Measurements from ENCODE around the gene HSD17B3.
"Not testable (repeated sequence)": the region's sequence is repeated elsewhere in the genome, so short reads cannot be mapped to it uniquely, and the experiment has no call there.

The HSD17B3 gene

DNA sequence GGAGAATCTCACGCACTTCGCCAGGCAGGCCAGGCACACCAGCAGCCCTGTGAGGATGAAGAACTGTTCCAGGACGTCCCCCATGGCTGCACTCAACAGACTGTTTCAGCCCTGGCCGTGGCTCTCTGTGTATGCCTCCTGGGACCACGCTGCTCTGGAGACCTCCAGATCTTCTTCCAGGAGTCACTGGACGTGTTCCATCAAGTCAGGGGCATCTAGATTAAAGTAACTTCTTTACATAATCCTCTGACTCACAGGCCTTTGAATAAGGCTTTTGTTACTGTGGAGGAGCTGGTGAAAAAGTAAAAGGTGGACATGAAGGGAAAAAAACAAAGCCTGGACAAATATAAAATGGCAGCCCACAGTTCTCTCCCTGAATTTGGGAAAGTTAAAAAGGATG is at the start of gene HSD17B3:
HSD17B3 (minus strand) TSS at position 156 of the 400 bp plus-strand sequence; CDS start at position 84, 72 bp downstream.
- DNase-seq (ENCODE audit: low spot score) = no peak

DNA sequence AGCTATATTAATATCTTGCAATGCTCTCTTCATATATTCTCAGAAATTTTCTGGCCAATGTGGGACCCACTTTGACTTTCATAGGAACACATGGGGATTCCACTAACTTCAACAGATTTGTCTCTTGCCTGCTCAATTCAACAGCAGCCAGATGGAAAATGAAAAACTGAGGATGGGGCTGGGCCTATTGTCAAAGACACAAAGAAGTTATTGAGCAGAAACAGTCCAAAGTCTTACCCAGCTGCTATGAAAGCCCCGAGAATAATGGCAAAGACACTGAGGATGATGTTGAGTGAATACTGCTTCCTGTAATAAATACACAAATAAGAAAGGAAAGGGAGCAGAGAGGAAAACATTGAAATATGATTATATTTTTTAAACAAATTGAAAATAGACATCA is 48.9 kb upstream of the HSD17B3 start:
- DNase-seq (ENCODE audit: low spot score) = no peak

DNA sequence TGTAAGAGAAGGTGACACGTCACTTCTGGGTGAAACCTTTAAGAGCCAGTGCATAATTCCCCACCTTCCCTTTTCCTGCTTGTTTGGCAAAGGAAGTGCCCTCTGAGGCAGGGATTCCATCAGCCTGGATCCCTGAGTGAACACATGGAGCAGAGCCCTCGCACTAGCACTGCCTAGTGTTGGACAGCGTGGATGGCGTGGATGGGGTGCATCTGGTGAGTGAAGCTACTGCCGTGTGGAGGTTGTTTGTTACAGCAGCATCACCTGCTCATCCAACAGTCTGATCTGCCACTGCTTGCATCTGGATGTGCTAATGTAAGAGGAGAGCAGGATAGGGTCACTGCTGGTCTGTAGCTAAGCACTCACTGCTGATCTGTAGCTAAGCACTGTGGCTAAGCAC is 46.3 kb upstream of the HSD17B3 start:
- no peak for DNase-seq (ENCODE audit: low spot score)

DNA sequence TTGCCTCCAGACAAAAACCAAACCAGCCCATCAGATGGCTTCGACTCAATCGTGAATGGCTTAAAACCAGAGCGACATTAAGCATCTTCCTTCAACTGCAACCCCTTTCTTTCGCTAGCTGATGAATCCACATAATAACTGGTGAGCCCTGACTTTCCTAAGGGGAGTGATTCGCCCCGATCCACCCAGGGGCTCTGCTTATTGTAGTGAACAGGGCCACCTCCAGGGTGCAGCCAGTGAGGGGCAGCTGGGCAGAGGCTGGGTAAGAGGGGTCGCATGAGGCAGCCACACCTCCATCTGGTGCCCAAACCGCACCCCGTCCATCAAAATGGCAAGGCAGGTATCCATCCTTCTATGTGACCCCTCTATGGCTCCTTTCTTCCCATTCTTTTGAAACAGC is 43.6 kb upstream of the HSD17B3 start:
- no peak for DNase-seq (ENCODE audit: low spot score)

DNA sequence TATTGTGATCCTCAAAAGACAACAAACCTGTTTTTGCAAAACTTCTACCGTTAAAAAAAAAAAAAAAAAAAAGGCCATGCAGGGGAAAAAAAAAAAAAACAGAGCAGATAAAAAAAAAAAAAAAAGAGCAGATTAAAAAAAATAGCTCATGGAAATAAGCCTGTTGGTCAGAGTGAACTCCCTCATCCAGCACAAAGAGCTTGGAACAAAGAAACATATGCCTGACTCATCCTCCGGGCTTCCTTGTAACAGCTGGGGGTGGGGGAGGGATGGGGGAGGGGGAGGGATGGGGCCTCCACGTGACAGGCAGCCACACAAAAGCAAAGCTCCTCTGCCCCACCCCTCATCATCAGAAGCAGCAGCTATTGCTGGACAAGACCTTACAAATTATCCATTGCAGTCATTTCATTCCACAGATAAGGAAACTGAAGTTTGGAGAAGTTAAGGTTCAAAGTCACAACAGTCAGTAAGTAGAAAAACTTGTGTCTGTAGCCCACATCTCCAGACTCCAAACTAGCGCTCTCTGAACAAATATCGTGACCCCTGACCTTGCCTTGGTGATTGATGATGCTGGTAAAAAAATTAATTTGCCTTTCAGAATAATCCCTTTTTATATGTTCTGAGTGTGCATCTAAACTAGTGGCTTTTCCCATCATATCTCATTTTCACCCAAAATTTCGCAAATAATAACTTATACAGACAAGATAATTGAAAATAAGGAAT is 42.6 kb upstream of the HSD17B3 start:
- peak; percentile 65 for DNase-seq (ENCODE audit: low spot score)

DNA sequence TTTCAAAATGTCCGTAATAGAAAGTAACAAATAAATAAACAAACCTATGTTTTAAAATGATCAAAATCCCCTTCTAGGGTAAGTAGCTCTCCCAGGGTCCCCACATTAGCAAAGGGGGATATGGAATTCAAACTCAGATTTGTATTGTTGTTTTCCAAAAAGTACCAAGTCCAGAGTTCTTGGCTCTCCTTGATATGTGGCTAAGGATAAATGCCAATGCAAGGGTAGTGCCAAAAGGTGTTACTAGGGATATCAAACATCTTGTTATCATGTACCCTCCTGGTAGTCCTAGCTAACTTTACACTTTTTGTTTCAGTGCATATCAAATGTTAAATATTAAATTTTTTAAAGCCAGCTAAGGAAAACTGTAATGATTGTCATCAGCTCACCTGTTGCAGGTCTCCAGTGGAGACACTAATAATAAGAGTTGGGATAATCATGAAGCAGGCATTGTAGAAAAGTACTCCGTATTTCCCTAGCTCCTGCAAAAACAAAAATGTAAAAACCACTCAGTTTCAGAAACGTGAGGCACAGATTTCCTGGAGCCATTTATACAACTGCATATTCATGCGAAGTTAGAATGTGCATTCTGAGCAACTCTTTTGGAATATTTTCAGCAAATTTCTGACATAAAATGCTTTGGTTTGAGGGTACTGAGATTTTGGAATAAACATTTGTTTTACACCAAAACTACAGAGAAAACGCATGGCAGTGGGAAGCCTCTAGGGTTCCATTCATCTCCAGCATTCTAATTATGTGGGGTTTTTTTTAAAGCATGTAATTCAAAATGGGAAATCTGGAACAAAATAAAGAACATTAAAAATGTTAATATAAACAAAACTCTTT is 41.8 kb upstream of the HSD17B3 start:
- no peak for DNase-seq (ENCODE audit: low spot score)

DNA sequence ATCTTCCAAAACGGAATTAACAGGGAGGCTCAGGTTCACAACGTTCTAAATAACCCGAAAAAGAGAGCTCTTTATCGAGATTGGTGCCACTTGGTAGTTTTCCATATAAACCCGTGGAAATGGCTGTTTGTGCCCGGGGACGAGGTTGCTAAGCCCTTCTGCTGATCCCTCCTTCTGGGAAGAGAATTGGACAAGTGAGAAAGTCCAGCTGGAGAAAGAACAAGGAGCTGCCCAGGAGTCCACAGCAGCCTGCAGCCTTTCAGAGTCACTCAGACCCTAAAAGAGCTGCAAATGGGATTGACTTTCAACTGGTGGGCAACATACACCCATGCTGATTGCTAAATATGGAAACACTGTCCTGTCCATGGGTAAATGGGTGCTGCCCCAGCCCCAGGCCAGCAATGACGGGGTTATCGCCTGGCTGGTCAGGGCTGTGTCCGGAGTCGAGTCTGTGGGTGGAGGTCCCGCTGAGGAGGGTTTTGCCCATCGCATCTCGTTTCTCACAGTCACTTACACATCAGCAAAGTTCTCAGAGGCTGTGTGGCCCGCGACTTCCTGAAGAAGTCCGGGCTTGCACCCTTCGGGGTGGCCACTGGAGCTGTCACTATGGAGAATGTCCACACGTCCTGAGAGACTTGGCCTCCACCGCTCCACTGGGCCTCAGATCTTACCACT is 40.7 kb upstream of the HSD17B3 start:
- no peak for DNase-seq (ENCODE audit: low spot score)

DNA sequence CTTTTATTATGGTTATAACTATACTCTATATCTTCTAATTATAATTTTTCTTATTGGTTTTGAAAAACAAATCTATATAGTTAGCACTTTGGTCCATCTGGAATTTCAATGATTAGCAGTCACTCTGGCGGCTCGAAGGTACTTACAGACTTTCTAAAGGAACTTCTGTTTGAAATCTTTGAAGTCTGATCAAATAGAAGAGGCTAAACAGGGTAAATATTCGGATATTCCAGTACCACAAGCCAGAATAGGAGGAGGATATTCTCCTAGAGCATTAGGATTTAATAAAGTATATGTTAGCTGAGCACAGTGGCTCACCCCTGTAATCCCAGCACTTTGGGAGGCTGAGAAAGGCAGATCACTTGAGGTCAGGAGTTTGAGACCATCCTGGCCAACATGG is 38.7 kb upstream of the HSD17B3 start:
- no peak for DNase-seq (ENCODE audit: low spot score)

DNA sequence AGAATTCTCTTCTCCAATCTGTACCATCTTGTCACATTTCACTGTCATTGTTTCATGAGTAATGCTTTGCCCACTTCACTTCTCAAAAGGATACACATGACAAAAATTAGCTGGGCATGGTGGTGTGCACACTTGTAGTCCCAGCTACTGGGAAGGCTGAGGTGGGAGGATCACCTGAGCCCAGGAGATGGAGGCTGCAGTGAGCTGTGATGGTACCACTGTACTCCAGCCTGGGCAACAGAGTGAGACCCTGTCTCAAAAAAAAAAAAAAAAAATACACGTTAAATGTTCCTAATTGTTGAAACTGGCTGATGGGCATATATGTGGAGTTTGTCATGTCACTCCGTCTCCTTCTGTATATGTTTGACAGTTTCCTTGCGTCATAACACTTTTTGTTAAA is 36.3 kb upstream of the HSD17B3 start:
- no peak for DNase-seq (ENCODE audit: low spot score)

DNA sequence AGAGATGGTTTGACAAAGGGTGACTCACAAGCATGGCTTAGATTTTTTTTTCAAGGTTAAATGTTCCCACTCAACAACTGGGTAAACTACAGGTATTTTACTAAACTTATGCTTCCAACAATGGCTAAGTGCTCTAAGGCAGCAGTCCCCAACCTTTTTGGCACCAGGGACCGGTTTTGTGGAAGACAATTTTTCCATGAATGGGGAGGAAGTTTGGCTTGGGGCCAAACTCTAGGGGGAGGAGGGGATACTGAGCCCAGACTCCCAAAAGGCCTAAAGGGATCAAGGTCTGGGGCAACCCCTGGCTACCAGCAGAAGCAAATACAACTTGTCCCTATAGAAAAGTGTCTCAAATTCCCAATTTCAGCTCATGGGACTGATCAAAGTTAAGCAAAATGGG is 32.0 kb upstream of the HSD17B3 start:
- no peak for DNase-seq (ENCODE audit: low spot score)

DNA sequence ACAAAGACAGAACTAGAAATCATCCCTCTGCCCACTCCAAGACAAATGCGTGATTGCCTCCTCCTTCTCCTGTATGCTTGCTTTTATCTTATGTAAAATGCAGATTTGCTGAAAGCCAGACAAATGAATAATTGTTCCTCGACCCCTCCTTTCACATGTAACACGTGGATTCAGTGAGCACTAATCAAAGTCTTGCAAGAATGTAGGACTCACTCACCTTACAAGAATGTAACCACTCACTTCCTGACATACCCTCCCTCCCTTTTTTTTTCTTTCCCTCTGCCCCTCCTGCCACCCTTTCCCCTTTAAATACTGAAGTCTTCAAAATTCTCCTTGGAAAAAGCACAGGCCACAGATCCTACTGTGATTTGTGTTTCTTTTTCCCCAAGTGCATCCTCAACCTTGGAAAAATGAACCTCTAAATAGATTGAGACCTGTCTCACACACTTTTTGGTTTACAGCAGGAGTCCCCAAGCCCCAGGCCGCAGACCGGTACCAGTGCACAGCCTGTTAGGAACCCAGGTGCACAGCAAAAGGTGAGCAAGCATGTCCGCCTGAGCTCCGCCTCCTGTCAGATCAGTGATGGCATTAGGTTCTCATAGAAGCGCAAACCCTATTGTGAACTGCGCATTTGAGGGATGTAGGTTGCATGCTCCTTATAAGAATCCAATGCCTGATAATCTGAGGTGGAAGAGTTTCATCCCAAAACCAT is 29.4 kb upstream of the HSD17B3 start:
- DNase-seq (ENCODE audit: low spot score) = no peak

DNA sequence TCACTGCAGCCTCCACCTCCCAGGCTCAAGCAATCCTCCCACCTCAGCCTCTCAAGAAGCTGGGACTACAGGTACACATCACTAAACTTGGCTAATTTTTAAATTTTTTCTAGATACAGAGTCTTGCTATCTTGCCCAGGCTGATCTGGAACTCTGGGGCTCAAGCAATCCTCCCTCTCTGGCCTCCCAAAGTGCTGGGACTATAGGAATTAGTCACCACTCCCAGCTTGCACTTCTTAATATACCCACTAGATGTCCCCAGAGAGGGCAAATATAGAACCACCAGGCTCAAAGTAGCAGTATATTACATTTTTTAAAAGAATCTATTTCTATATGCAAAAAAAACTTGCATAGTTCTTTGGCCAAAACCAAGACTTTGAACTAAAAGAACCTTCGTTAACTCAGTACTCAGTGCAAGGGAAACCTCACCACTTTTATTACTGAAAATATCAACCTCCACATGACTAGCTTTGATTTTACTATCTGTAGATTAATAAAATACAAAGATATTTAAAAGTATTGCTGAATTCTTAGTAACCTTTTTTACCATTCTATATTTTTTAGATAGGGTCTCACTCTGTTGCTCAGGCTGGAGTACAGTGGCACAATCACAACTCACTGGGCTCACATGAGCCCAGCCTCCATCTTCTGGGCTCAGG is 25.8 kb upstream of the HSD17B3 start:
- no peak for DNase-seq (ENCODE audit: low spot score)

DNA sequence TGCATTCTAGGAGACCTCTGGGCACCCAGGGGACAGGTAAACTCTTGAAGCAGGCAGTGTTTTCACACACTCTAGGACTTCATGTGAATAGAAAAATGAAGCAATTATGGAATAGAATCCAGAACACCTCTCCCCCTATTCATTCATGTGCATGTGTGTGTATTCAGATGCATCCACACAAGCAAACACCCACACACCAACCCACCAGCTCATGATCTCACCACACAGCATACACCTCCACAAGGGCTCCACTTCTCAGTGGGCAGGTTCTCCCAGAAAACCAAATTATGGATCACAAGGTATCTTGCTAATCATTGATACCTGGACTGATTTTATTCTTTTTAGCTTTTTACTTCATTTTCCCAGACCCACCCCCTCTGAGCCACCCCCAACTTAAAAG is 21.2 kb upstream of the HSD17B3 start:
- DNase-seq (ENCODE audit: low spot score) = no peak

DNA sequence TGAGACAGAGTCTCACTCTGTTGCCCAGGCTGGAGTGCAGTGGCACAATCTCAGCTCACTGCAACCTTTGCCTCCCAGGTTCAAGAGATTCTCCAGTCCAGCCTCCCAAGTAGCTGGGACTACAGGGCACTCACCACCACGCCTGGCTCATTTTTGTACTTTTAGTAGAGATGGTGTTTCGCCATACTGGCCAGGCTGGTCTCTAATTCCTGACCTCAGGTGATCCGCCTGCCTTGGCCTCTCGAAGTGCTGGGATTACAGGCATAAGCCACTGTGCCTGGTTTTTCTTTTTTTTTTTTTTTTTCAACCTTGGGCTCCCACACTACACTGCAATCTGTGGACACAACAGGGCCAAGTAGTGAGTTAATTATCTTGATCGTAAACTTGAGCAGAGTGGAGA is 20.8 kb upstream of the HSD17B3 start:
- not testable (repeated sequence) for DNase-seq (ENCODE audit: low spot score)

DNA sequence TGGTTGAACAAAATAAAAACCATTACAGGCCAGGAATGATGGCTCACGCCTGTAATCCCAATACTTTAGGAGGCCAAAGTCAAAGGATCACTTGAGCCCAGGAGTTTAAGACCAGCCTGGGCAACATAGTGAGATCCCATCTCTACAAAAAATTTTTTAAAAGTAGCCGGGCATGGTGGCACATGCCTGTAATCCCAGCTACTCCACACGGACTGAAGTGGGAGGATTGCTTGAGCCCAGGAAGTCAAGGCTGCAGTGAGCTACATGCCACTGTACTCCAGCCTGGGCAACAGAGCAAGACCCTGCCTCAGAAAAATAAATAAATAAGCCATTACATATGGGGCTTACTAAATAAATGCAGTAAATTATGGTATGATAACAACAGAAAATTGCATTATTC is 20.2 kb upstream of the HSD17B3 start:
- DNase-seq (ENCODE audit: low spot score) = not testable (repeated sequence)

DNA sequence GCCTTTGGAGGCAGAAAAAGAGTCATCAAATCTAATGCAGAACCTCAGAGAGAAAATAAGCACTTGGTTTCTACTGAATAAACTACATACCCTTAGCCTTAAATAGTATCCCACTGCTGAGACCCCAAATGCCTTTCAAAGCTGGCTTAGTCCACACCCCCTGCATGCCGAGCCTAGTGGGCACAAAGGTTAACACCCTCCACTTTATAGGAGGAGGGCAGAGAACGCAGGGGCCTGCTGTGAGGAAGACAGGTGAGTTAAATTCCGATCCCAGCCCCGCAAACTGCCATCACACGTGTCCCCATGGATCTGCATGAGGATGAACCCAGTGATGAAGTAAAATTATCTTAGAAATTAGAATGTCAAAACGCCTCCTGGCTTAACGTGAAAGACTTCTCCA is 19.5 kb upstream of the HSD17B3 start:
- DNase-seq (ENCODE audit: low spot score) = no peak

DNA sequence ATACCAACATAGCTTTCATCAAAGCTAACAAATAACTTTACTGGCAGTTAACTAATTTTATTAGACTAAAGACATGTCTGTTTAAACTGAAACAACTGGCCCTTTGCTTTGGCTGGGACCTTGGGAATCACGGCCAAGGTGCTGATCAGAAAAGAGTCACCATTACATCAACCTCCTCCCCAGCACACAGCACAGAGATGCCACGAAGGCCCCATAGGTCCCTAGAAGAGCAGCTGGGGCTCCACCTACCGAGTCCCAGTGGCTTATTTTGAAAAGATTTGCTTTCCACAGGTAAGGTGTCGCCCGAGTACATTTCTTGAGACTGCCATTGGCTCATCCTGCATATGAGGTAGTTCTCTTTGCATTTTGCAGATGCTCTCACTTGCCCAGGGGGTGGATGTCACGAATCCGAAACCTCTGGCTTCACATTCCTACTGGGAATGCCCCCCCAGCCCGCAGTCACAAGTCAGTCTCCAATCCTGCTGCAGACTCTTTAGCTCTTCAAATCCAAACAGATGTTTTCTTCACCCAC is 18.8 kb upstream of the HSD17B3 start:
- no peak for DNase-seq (ENCODE audit: low spot score)

DNA sequence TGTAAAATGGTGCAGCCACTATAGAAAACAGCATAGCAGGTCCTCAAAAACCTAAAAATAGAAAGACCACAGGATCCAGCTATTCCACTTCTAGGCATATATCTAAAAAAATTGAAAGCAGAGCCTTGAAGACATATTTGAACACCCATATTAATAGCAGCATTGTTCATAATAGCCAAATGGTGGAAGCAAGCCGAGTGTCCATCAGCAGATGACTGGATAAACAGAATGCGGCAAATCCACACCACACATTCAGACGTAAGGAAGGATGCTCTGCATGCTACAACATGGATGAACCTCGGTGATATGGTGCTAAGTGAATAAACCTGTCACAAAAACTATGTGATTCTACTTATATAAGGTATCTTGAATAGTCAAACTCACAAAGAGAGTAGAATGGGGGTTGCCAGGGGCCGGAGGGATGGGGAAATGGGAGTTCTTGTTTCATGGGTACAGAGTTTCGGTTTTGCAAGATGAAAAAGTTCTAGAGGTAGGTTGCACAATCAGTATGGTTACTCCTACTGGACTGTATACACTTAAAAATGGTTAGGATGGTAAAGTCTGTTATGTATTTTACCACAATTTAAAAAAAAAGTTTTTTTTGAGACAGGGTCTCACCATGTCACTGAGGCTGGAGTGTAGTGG is 17.1 kb upstream of the HSD17B3 start:
- no peak for DNase-seq (ENCODE audit: low spot score)

DNA sequence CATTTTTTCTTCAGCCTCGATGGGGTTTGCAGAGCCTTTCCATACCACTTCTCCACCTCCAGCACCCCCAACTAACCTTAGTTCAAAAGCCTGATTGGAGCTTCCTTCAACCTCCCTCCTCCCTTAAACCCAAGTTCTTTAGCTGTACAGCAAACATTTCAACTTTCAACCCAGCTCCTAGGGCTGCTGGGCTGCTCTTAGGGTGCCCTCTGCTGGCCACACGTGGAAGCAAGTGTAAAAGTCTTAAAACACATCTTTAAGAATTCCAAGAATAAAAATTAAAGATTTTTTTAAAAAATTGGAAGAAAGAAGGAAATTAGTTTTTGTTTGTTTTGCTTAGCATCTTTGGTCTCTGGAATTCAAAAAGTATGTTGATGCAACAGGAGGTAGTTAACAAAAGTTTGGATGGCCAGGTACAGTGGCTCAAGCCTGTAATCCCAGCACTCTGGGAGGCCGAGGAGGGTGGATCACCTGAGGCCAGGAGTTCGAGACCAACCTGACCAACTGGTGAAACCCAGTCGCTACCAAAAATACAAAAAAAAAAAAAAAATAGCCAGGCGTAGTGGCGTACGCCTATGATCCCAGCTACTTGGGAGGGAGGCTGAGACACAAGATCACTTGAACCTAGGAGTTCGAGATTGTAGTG is 15.5 kb upstream of the HSD17B3 start:
- peak; percentile 69 for DNase-seq (ENCODE audit: low spot score)

DNA sequence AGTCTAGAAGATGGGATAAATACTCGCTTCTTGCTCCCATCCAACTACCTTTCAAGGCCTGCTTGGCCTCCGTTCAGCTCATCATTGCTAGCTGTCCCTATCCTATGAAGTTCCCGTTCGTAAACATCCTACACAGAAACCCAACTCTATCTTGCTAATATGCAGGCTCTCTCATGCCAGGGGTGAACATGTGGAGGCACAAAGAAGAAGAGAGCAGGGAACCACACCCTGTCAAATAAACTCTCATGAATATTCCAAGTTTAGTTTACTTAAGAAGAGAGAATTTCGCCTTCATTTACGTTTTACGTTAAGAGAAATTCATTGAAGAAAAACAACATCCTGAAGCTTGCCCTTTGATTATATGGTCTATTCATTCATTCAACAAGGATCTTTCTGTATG is 7.9 kb upstream of the HSD17B3 start:
- DNase-seq (ENCODE audit: low spot score) = no peak
